Measurements from ENCODE around the gene FMN1.
"Not testable (repeated sequence)": the region's sequence is repeated elsewhere in the genome, so short reads cannot be mapped to it uniquely, and the experiment has no call there.

FMN1 gene

DNA sequence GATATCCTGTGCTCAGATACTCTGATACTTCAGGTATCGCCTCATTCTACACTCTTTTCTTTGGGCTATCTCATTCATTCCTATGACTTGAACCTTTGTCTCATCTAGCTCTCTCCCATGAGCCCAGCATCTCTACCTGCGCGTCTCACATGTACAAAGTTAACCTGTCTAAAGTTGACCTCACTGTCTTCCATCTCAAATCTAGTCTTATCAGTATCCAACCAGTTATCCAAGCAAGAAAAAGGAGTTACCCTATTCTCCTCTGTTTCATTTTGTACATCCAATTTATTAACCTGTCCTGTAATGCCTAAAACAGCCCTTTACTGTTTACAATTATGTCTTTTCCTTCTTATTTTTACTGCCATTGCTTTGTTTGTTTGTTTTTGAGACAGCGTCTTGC is 342.5 kb downstream of the FMN1 start:
- Histone ChIP-seq H4K20me1 (no peaks in the 10 kb centered on the region), H3K27me3 (no peaks in the 10 kb centered on the region), H3K9ac (no peak overlapping the region), H3K4me2 (no peak overlapping the region), H3K4me3 (no peak overlapping the region), H3K9me3 (peaks cover under 1% of the 10 kb centered on the region; the same call in 1 of the 2 replicates), H3K36me3 (no peaks in the 10 kb centered on the region), H3K4me1 (no peaks in the 10 kb centered on the region), H3K27ac (no peak overlapping the region)
- TF ChIP-seq Cebpa-rat (IDR thresholded peaks at IDR 0.05), result no peak

GRCh38 chr15:32851572-32851971 is 342.9 kb downstream of the FMN1 start:
- no peak for TF ChIP-seq Cebpa-rat (IDR thresholded peaks at IDR 0.05)
- H3K36me3 ChIP-seq, result no peaks in the 10 kb centered on the region
- no peak overlapping the region for H3K4me2 ChIP-seq
- no peaks in the 10 kb centered on the region for H3K27me3 ChIP-seq
- H3K27ac ChIP-seq, result no peak overlapping the region
- H3K4me1 ChIP-seq, result no peaks in the 10 kb centered on the region
- H3K9me3 ChIP-seq, result peaks cover 4% of the 10 kb centered on the region; the same call in 1 of the 2 replicates
- no peaks in the 10 kb centered on the region for H4K20me1 ChIP-seq
- no peak overlapping the region for H3K4me3 ChIP-seq
- no peak overlapping the region for H3K9ac ChIP-seq

- Histone ChIP-seq H3K36me3 (no peaks in the 10 kb centered on the region), H3K4me2 (no peak overlapping the region), H3K9me3 (peaks cover 4% of the 10 kb centered on the region; the same call in 1 of the 2 replicates), H3K4me1 (no peaks in the 10 kb centered on the region), H3K9ac (no peak overlapping the region), H3K27me3 (no peaks in the 10 kb centered on the region), H3K4me3 (no peak overlapping the region), H3K27ac (no peak overlapping the region), H4K20me1 (no peaks in the 10 kb centered on the region)
- no peak for TF ChIP-seq Cebpa-rat (IDR thresholded peaks at IDR 0.05)
These were observed 344.5 kb downstream of the FMN1 start for GRCh38 chr15:32849769-32850668.

GRCh38 chr15:32846671-32847070 is 347.8 kb downstream of the FMN1 start:
- H3K27ac ChIP-seq, H3K9ac ChIP-seq, H3K36me3 ChIP-seq: not testable (repeated sequence)

GRCh38 chr15:32844118-32844711 is 350.3 kb downstream of the FMN1 start:
- Histone ChIP-seq H3K4me1 (no peaks in the 10 kb centered on the region), H3K9ac (no peak overlapping the region), H3K27me3 (no peaks in the 10 kb centered on the region), H3K4me3 (no peak overlapping the region), H3K4me2 (no peak overlapping the region), H3K27ac (no peak overlapping the region), H4K20me1 (no peaks in the 10 kb centered on the region), H3K9me3 (peaks cover 4% of the 10 kb centered on the region; the same call in 1 of the 2 replicates), H3K36me3 (no peaks in the 10 kb centered on the region)
- no peak for TF ChIP-seq Cebpa-rat (IDR thresholded peaks at IDR 0.05)

More at GRCh38 chr15:32846671-32847070, 347.8 kb downstream of the FMN1 start:
- H4K20me1 ChIP-seq, H3K9me3 ChIP-seq, H3K4me2 ChIP-seq, H3K4me3 ChIP-seq, H3K4me1 ChIP-seq, H3K27me3 ChIP-seq: not testable (repeated sequence)

GRCh38 chr15:32843219-32843815 is 351.2 kb downstream of the FMN1 start:
- H3K4me2 ChIP-seq, result no peak overlapping the region
- H3K4me1 ChIP-seq, result no peaks in the 10 kb centered on the region
- no peaks in the 10 kb centered on the region for H4K20me1 ChIP-seq
- TF ChIP-seq Cebpa-rat (IDR thresholded peaks at IDR 0.05), result no peak
- H3K27me3 ChIP-seq, result no peaks in the 10 kb centered on the region
- H3K9ac ChIP-seq, result no peak overlapping the region
- peaks cover 4% of the 10 kb centered on the region; the same call in 1 of the 2 replicates for H3K9me3 ChIP-seq
- H3K4me3 ChIP-seq, result no peak overlapping the region
- H3K36me3 ChIP-seq, result no peaks in the 10 kb centered on the region
- no peak overlapping the region for H3K27ac ChIP-seq

DNA sequence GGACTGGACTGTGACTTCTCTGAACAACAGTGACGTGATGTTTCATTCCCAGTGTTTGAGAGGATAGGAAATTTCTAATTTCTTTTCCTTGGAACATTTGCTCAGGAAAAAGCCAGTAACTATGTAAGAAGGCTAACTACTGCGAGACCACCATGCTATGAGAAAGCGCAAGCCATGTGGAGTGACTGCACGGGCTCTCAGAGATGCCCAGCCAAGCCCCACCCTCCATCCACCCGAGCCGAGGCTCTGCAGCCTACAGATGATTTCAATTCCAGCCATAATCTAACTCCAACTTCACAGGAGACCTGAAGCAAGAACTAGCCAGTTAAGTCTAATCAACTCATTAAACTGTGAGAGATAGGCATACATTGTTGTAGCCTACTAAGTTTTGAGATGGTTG is 352.4 kb downstream of the FMN1 start:
- no peaks in the 10 kb centered on the region for H4K20me1 ChIP-seq
- no peaks in the 10 kb centered on the region for H3K4me1 ChIP-seq
- no peaks in the 10 kb centered on the region for H3K27me3 ChIP-seq
- H3K4me2 ChIP-seq, result no peak overlapping the region
- H3K9me3 ChIP-seq, result peaks cover 4% of the 10 kb centered on the region; the same call in 1 of the 2 replicates
- no peak overlapping the region for H3K4me3 ChIP-seq
- no peaks in the 10 kb centered on the region for H3K36me3 ChIP-seq
- no peak for TF ChIP-seq Cebpa-rat (IDR thresholded peaks at IDR 0.05)
- H3K9ac ChIP-seq, result no peak overlapping the region
- H3K27ac ChIP-seq, result no peak overlapping the region

- Histone ChIP-seq H4K20me1 (no peaks in the 10 kb centered on the region), H3K36me3 (no peaks in the 10 kb centered on the region)
- TF ChIP-seq Cebpa-rat (IDR thresholded peaks at IDR 0.05), result no peak
These were observed 353.8 kb downstream of the FMN1 start for GRCh38 chr15:32840507-32841245.

DNA sequence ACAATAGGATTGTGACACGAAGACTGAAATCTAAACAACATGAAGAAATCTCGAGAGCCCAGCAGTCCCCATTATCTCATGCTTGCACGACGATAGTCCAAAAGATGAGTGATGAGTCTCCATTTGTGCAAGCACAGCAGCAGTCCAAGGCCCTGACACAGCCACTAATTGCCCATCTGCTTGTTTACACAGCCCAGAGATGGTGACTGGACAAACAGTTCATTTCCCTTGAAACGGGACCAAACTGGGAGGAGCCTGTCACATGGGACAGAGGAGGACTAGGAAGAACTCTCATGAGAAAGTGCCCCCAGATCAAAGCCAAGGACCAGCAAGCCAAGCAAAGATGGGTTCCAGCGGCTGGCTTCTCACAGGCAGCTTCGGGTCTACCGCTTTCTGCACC is 355.7 kb downstream of the FMN1 start:
- Histone ChIP-seq H3K27ac (no peak overlapping the region), H3K4me3 (no peak overlapping the region), H3K9ac (no peak overlapping the region), H3K9me3 (no peaks in the 10 kb centered on the region), H3K4me2 (no peak overlapping the region), H3K36me3 (no peaks in the 10 kb centered on the region), H3K27me3 (no peaks in the 10 kb centered on the region), H3K4me1 (peaks cover 16% of the 10 kb centered on the region), H4K20me1 (no peaks in the 10 kb centered on the region)
- no peak for TF ChIP-seq Cebpa-rat (IDR thresholded peaks at IDR 0.05)

More at GRCh38 chr15:32840507-32841245, 353.8 kb downstream of the FMN1 start:
- H3K4me2 ChIP-seq, result no peak overlapping the region
- no peak overlapping the region for H3K4me3 ChIP-seq
- no peaks in the 10 kb centered on the region for H3K27me3 ChIP-seq
- no peaks in the 10 kb centered on the region for H3K4me1 ChIP-seq
- no peaks in the 10 kb centered on the region for H3K9me3 ChIP-seq
- no peak overlapping the region for H3K9ac ChIP-seq
- no peak overlapping the region for H3K27ac ChIP-seq

All from BLaER1 (cell line).